ENCODE data around the gene GAL.

Gene GAL

DNA sequence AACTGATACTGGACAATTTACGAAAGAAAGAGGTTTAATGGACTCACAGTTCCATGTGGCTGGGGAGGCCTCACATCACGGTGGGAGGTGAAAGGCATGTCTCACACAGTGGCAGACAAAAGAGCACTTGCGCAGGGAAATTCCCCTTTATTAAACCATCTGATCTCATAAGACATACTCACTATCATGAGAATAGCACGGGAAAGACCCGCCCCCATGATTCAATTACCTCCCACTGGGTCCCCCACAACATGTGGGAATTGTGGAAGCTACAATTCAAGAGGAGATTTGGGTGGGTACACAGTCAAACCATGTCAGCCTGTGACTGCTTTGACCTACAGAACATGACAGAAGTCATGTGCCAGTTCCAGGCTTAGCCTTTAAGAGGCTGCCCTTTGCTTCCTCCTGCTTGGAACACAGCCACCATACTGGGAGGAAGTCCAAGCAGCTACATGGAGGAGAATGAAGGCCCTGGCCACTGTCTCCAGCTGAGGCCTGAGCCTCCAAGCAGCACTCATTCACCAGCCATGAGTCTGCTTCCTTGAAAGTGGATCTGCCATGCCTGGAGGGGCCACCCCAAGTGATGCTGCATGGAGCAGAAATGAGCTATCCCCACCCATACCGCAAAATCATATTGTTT lies 10.9 kb upstream of the GAL start:
- no peaks in the 10 kb centered on the region for H3K36me3 ChIP-seq (ENCODE audit: insufficient read depth, low read length)

DNA sequence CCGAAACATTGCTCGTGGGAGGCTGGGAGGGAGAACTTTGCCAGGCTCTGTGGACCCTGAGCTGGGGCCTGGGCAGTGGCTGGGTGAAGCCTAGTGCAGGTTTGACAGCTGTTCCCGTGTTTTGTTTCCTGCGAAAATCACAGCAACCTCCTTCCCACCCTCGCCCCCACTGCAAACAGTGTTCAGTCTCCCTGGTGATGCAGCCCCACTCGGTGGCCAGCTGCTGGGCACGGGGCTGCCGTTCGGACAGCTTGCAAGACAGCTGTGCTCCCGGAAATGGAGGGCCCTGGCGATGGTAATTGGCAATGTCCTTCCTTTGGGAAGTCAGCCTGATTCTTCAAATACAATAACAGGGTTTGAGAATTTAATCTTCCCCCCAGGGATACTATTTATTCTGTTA lies 10.4 kb upstream of the GAL start:
- no peaks in the 10 kb centered on the region for H3K9me3 ChIP-seq (ENCODE audit: low read length)
- TF ChIP-seq, protein P1, sequence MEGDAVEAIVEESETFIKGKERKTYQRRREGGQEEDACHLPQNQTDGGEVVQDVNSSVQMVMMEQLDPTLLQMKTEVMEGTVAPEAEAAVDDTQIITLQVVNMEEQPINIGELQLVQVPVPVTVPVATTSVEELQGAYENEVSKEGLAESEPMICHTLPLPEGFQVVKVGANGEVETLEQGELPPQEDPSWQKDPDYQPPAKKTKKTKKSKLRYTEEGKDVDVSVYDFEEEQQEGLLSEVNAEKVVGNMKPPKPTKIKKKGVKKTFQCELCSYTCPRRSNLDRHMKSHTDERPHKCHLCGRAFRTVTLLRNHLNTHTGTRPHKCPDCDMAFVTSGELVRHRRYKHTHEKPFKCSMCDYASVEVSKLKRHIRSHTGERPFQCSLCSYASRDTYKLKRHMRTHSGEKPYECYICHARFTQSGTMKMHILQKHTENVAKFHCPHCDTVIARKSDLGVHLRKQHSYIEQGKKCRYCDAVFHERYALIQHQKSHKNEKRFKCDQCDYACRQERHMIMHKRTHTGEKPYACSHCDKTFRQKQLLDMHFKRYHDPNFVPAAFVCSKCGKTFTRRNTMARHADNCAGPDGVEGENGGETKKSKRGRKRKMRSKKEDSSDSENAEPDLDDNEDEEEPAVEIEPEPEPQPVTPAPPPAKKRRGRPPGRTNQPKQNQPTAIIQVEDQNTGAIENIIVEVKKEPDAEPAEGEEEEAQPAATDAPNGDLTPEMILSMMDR (IDR thresholded peaks at IDR 0.05; ENCODE audit: low read length): no peak
- no peak for TF ChIP-seq EZH2 (IDR thresholded peaks at IDR 0.05; ENCODE audit: borderline replicate concordance, low read length)
- H2AFZ ChIP-seq (ENCODE audit: low read length): no peak overlapping the region
- no peaks in the 10 kb centered on the region for H3F3A ChIP-seq (ENCODE audit: insufficient read depth, low read length)
- no peaks in the 10 kb centered on the region for H3K9me2 ChIP-seq (ENCODE audit: low read depth, low read length)
- H4K20me1 ChIP-seq (ENCODE audit: insufficient read depth, low read length): no peaks in the 10 kb centered on the region
- H3K9ac ChIP-seq (ENCODE audit: low read length): no peak overlapping the region
- no peak overlapping the region for H3K4me3 ChIP-seq (ENCODE audit: low read depth, low read length, poor library complexity, severe bottlenecking)
- no peak overlapping the region for H3K4me2 ChIP-seq (ENCODE audit: low read length)
- H3K36me3 ChIP-seq (ENCODE audit: insufficient read depth, low read length): no peaks in the 10 kb centered on the region
- H3K79me2 ChIP-seq (ENCODE audit: insufficient read depth, low read length): no peaks in the 10 kb centered on the region
- H3K27me3 ChIP-seq (ENCODE audit: insufficient read depth, low read length): peaks cover 8% of the 10 kb centered on the region; the same call in 1 of the 2 replicates
- no peaks in the 10 kb centered on the region for H3K4me1 ChIP-seq (ENCODE audit: insufficient read depth, low read length, severe bottlenecking)
- no peak overlapping the region for H3K27ac ChIP-seq (ENCODE audit: low read depth, low read length, poor library complexity, severe bottlenecking)

More for the DNA sequence above, 10.9 kb upstream of the GAL start:
- no peaks in the 10 kb centered on the region for H3K4me1 ChIP-seq (ENCODE audit: insufficient read depth, low read length, severe bottlenecking)
- no peak overlapping the region for H3K4me2 ChIP-seq (ENCODE audit: low read length)
- H3K9me3 ChIP-seq (ENCODE audit: low read length): no peaks in the 10 kb centered on the region
- H3K9me2 ChIP-seq (ENCODE audit: low read depth, low read length): no peaks in the 10 kb centered on the region
- H3K79me2 ChIP-seq (ENCODE audit: insufficient read depth, low read length): no peaks in the 10 kb centered on the region
- H4K20me1 ChIP-seq (ENCODE audit: insufficient read depth, low read length): no peaks in the 10 kb centered on the region
- H3F3A ChIP-seq (ENCODE audit: insufficient read depth, low read length): no peaks in the 10 kb centered on the region
- H3K27ac ChIP-seq (ENCODE audit: low read depth, low read length, poor library complexity, severe bottlenecking): no peak overlapping the region
- H2AFZ ChIP-seq (ENCODE audit: low read length): no peak overlapping the region
- H3K27me3 ChIP-seq (ENCODE audit: insufficient read depth, low read length): peaks cover 8% of the 10 kb centered on the region; the same call in 1 of the 2 replicates
- H3K4me3 ChIP-seq (ENCODE audit: low read depth, low read length, poor library complexity, severe bottlenecking): no peak overlapping the region
- H3K9ac ChIP-seq (ENCODE audit: low read length): no peak overlapping the region
- no peak for TF ChIP-seq EZH2 (IDR thresholded peaks at IDR 0.05; ENCODE audit: borderline replicate concordance, low read length)

GRCh38 chr11:68674461-68674860 lies 9.9 kb upstream of the GAL start:
- H3F3A ChIP-seq (ENCODE audit: insufficient read depth, low read length): no peaks in the 10 kb centered on the region
- no peak overlapping the region for H3K27ac ChIP-seq (ENCODE audit: low read depth, low read length, poor library complexity, severe bottlenecking)
- no peak overlapping the region for H2AFZ ChIP-seq (ENCODE audit: low read length)
- no peak overlapping the region for H3K4me2 ChIP-seq (ENCODE audit: low read length)
- H3K4me1 ChIP-seq (ENCODE audit: insufficient read depth, low read length, severe bottlenecking): no peaks in the 10 kb centered on the region
- no peaks in the 10 kb centered on the region for H3K9me3 ChIP-seq (ENCODE audit: low read length)
- no peaks in the 10 kb centered on the region for H4K20me1 ChIP-seq (ENCODE audit: insufficient read depth, low read length)
- no peaks in the 10 kb centered on the region for H3K36me3 ChIP-seq (ENCODE audit: insufficient read depth, low read length)
- H3K4me3 ChIP-seq (ENCODE audit: low read depth, low read length, poor library complexity, severe bottlenecking): no peak overlapping the region
- no peaks in the 10 kb centered on the region for H3K9me2 ChIP-seq (ENCODE audit: low read depth, low read length)
- peaks cover 8% of the 10 kb centered on the region; the same call in 1 of the 2 replicates for H3K27me3 ChIP-seq (ENCODE audit: insufficient read depth, low read length)
- H3K79me2 ChIP-seq (ENCODE audit: insufficient read depth, low read length): no peaks in the 10 kb centered on the region
- H3K9ac ChIP-seq (ENCODE audit: low read length): no peak overlapping the region
- TF ChIP-seq, protein P1 (IDR thresholded peaks at IDR 0.05; ENCODE audit: low read length): no peak
- no peak for TF ChIP-seq EZH2 (IDR thresholded peaks at IDR 0.05; ENCODE audit: borderline replicate concordance, low read length)

DNA sequence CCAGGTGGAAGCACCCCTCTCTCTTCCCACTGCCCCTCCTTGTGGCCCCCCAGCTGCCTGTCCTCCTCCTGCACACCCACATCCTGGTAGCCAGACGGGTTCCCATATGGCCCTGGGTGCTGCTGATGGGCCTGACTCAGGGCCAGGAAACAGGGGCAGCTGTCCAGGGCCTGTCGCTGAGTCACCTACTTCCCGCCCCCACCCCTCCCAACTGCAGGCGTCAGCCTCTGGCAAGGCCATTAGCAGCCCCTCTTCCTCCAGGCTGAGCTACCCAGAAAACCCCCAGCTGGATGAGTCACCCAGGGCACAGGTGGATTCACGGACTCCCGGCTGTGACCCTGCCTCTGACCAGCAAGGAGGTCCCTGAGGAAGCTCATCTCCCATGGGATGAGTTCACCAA lies 6.9 kb upstream of the GAL start:
- H3K9me2 ChIP-seq (ENCODE audit: low read depth, low read length): no peaks in the 10 kb centered on the region
- no peak overlapping the region for H3K4me3 ChIP-seq (ENCODE audit: low read depth, low read length, poor library complexity, severe bottlenecking)
- peaks cover 8% of the 10 kb centered on the region; the same call in 1 of the 2 replicates for H3K27me3 ChIP-seq (ENCODE audit: insufficient read depth, low read length)
- H3K79me2 ChIP-seq (ENCODE audit: insufficient read depth, low read length): no peaks in the 10 kb centered on the region
- H3K9ac ChIP-seq (ENCODE audit: low read length): no peak overlapping the region
- no peaks in the 10 kb centered on the region for H3F3A ChIP-seq (ENCODE audit: insufficient read depth, low read length)
- no peak overlapping the region for H3K4me2 ChIP-seq (ENCODE audit: low read length)
- H3K27ac ChIP-seq (ENCODE audit: low read depth, low read length, poor library complexity, severe bottlenecking): no peak overlapping the region
- H2AFZ ChIP-seq (ENCODE audit: low read length): no peak overlapping the region
- TF ChIP-seq EZH2 (IDR thresholded peaks at IDR 0.05; ENCODE audit: borderline replicate concordance, low read length): no peak
- TF ChIP-seq, protein P1 (IDR thresholded peaks at IDR 0.05; ENCODE audit: low read length): no peak
- H4K20me1 ChIP-seq (ENCODE audit: insufficient read depth, low read length): no peaks in the 10 kb centered on the region
- no peaks in the 10 kb centered on the region for H3K36me3 ChIP-seq (ENCODE audit: insufficient read depth, low read length)
- H3K9me3 ChIP-seq (ENCODE audit: low read length): no peaks in the 10 kb centered on the region
- no peaks in the 10 kb centered on the region for H3K4me1 ChIP-seq (ENCODE audit: insufficient read depth, low read length, severe bottlenecking)

Data from OCI-LY1 (cell line).